ENCODE results near the gene TAP1.

DNA sequence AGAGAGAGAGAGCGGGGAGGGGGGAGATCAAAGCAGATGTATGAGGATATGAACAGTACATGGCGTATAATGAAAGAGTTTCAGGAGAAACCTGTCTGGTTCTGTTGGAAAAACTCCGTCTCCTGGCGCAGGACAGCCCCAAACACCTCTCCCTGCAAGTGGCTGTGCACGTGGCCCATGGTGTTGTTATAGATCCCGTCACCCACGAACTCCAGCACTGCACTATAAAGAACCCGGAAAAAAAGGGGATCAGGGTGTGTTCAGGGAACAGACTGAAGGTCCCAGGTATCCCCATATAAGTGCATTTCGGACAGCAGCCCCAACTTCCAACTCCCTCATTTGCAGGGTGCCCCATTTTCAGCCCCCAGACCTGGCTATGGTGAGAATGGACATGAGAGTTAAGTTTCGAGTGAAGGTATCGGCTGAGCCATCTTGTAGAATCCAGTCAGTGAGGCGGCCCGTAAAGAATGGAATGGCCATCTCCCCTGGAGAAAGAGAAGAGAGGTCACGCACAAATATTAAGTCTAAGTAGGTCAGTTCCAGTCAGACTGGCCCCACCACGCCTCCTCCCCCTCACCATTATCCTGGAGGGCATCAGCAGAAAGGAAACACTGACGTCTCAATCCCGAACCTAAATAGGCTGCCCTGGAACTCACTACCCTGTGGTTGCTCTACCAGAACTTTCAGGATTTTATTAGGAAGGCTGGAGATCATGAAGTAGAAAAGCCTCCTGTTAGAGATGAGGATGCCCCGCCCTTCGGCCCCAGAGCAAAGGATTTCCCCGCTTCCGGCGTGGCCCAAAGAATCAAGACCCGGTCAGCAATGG is 1.3 kb downstream of the TAP1 start:
- TF ChIP-seq RAD21 (IDR thresholded peaks at IDR 0.05 in 1 of 2, conservative IDR thresholded peaks at IDR 0.05 in 1 of 2; ENCODE audit: low read depth in 2 of 2, low read length in 2 of 2) (no peak), CEBPB (IDR thresholded peaks at IDR 0.05; ENCODE audit: low read depth, low read length) (no peak), EP300 (IDR thresholded peaks at IDR 0.05; ENCODE audit: borderline replicate concordance in 1 of 2, low read depth in 2 of 2, low read length in 2 of 2) (no peak)
- TF ChIP-seq, protein P1, sequence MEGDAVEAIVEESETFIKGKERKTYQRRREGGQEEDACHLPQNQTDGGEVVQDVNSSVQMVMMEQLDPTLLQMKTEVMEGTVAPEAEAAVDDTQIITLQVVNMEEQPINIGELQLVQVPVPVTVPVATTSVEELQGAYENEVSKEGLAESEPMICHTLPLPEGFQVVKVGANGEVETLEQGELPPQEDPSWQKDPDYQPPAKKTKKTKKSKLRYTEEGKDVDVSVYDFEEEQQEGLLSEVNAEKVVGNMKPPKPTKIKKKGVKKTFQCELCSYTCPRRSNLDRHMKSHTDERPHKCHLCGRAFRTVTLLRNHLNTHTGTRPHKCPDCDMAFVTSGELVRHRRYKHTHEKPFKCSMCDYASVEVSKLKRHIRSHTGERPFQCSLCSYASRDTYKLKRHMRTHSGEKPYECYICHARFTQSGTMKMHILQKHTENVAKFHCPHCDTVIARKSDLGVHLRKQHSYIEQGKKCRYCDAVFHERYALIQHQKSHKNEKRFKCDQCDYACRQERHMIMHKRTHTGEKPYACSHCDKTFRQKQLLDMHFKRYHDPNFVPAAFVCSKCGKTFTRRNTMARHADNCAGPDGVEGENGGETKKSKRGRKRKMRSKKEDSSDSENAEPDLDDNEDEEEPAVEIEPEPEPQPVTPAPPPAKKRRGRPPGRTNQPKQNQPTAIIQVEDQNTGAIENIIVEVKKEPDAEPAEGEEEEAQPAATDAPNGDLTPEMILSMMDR (IDR thresholded peaks at IDR 0.05; ENCODE audit: control extremely low read depth in 1 of 3, insufficient read depth in 1 of 3, low read depth in 1 of 3, low read length in 3 of 3): no peak
- TF ChIP-seq, protein P2, sequence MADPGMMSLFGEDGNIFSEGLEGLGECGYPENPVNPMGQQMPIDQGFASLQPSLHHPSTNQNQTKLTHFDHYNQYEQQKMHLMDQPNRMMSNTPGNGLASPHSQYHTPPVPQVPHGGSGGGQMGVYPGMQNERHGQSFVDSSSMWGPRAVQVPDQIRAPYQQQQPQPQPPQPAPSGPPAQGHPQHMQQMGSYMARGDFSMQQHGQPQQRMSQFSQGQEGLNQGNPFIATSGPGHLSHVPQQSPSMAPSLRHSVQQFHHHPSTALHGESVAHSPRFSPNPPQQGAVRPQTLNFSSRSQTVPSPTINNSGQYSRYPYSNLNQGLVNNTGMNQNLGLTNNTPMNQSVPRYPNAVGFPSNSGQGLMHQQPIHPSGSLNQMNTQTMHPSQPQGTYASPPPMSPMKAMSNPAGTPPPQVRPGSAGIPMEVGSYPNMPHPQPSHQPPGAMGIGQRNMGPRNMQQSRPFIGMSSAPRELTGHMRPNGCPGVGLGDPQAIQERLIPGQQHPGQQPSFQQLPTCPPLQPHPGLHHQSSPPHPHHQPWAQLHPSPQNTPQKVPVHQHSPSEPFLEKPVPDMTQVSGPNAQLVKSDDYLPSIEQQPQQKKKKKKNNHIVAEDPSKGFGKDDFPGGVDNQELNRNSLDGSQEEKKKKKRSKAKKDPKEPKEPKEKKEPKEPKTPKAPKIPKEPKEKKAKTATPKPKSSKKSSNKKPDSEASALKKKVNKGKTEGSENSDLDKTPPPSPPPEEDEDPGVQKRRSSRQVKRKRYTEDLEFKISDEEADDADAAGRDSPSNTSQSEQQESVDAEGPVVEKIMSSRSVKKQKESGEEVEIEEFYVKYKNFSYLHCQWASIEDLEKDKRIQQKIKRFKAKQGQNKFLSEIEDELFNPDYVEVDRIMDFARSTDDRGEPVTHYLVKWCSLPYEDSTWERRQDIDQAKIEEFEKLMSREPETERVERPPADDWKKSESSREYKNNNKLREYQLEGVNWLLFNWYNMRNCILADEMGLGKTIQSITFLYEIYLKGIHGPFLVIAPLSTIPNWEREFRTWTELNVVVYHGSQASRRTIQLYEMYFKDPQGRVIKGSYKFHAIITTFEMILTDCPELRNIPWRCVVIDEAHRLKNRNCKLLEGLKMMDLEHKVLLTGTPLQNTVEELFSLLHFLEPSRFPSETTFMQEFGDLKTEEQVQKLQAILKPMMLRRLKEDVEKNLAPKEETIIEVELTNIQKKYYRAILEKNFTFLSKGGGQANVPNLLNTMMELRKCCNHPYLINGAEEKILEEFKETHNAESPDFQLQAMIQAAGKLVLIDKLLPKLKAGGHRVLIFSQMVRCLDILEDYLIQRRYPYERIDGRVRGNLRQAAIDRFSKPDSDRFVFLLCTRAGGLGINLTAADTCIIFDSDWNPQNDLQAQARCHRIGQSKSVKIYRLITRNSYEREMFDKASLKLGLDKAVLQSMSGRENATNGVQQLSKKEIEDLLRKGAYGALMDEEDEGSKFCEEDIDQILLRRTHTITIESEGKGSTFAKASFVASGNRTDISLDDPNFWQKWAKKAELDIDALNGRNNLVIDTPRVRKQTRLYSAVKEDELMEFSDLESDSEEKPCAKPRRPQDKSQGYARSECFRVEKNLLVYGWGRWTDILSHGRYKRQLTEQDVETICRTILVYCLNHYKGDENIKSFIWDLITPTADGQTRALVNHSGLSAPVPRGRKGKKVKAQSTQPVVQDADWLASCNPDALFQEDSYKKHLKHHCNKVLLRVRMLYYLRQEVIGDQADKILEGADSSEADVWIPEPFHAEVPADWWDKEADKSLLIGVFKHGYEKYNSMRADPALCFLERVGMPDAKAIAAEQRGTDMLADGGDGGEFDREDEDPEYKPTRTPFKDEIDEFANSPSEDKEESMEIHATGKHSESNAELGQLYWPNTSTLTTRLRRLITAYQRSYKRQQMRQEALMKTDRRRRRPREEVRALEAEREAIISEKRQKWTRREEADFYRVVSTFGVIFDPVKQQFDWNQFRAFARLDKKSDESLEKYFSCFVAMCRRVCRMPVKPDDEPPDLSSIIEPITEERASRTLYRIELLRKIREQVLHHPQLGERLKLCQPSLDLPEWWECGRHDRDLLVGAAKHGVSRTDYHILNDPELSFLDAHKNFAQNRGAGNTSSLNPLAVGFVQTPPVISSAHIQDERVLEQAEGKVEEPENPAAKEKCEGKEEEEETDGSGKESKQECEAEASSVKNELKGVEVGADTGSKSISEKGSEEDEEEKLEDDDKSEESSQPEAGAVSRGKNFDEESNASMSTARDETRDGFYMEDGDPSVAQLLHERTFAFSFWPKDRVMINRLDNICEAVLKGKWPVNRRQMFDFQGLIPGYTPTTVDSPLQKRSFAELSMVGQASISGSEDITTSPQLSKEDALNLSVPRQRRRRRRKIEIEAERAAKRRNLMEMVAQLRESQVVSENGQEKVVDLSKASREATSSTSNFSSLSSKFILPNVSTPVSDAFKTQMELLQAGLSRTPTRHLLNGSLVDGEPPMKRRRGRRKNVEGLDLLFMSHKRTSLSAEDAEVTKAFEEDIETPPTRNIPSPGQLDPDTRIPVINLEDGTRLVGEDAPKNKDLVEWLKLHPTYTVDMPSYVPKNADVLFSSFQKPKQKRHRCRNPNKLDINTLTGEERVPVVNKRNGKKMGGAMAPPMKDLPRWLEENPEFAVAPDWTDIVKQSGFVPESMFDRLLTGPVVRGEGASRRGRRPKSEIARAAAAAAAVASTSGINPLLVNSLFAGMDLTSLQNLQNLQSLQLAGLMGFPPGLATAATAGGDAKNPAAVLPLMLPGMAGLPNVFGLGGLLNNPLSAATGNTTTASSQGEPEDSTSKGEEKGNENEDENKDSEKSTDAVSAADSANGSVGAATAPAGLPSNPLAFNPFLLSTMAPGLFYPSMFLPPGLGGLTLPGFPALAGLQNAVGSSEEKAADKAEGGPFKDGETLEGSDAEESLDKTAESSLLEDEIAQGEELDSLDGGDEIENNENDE (IDR thresholded peaks at IDR 0.05; ENCODE audit: insufficient replicate concordance, low read length): no peak
- TF ChIP-seq, protein P3, sequence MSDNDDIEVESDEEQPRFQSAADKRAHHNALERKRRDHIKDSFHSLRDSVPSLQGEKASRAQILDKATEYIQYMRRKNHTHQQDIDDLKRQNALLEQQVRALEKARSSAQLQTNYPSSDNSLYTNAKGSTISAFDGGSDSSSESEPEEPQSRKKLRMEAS (IDR thresholded peaks at IDR 0.05): no peak

Data from H1 (cell line).